KMS-11 (cell line): ENCODE data around the gene GLP1R.

Source experiments
- H2AFZ ChIP-seq: fragments of 200-600 bp; sonication (generic); 2 replicates; pipeline ENCODE4 v1.6.1; 2016; ENCODE audit warnings: antibody characterized with exemption, mixed run types, low read depth
- H3K27ac ChIP-seq: fragments of 200-600 bp; sonication (generic); 2 replicates; pipeline ENCODE4 v1.6.1; 2016; ENCODE audit warnings: mild to moderate bottlenecking, mixed run types
- H3K27me3 ChIP-seq: fragments of 200-600 bp; sonication (generic); 2 replicates; pipeline ENCODE4 v1.6.1; 2017; ENCODE audit warnings: mild to moderate bottlenecking, low read depth, mixed run types, moderate library complexity; ENCODE audit not compliant: insufficient read depth
- H3K36me3 ChIP-seq: fragments of 200-600 bp; sonication (generic); 2 replicates; pipeline ENCODE4 v1.6.1; 2017; ENCODE audit warnings: mild to moderate bottlenecking, mixed run types; ENCODE audit not compliant: insufficient read depth
- H3K4me1 ChIP-seq: fragments of 200-600 bp; sonication (generic); 2 replicates; pipeline ENCODE4 v1.6.1; 2016; ENCODE audit warnings: mild to moderate bottlenecking, low read depth, mixed run types; ENCODE audit not compliant: poor library complexity, severe bottlenecking
- H3K4me2 ChIP-seq: fragments of 200-600 bp; sonication (generic); 2 replicates; pipeline ENCODE4 v1.7.0; 2016; ENCODE audit warnings: mild to moderate bottlenecking, mixed run types
- H3K4me3 ChIP-seq: fragments of 200-600 bp; sonication (generic); IDR thresholded peaks from 2 replicates; pipeline ENCODE4 v1.6.1; 2017; ENCODE audit warnings: low read depth, low read length, mixed read lengths; ENCODE audit not compliant: insufficient read depth
- H3K79me2 ChIP-seq: fragments of 200-600 bp; sonication (generic); 2 replicates; pipeline ENCODE4 v1.6.1; 2016; ENCODE audit warnings: low read depth, mixed run types; ENCODE audit not compliant: insufficient read depth
- H3K9ac ChIP-seq: fragments of 200-600 bp; sonication (generic); 2 replicates; pipeline ENCODE4 v1.6.1; 2016; ENCODE audit warnings: mild to moderate bottlenecking, mixed run types
- H4K20me1 ChIP-seq: fragments of 200-600 bp; sonication (generic); 2 replicates; pipeline ENCODE4 v1.6.1; 2016; ENCODE audit warnings: mild to moderate bottlenecking, mixed run types; ENCODE audit not compliant: insufficient read depth
- TF ChIP-seq, protein P1 (sequence below): fragments of 200-600 bp; sonication (generic); conservative IDR thresholded peaks from 2 replicates; pipeline ENCODE4 v1.6.1; 2017; ENCODE audit warnings: low read depth, mild to moderate bottlenecking, antibody characterized with exemption, low read length, moderate library complexity, mixed read lengths

GLP1R gene

DNA sequence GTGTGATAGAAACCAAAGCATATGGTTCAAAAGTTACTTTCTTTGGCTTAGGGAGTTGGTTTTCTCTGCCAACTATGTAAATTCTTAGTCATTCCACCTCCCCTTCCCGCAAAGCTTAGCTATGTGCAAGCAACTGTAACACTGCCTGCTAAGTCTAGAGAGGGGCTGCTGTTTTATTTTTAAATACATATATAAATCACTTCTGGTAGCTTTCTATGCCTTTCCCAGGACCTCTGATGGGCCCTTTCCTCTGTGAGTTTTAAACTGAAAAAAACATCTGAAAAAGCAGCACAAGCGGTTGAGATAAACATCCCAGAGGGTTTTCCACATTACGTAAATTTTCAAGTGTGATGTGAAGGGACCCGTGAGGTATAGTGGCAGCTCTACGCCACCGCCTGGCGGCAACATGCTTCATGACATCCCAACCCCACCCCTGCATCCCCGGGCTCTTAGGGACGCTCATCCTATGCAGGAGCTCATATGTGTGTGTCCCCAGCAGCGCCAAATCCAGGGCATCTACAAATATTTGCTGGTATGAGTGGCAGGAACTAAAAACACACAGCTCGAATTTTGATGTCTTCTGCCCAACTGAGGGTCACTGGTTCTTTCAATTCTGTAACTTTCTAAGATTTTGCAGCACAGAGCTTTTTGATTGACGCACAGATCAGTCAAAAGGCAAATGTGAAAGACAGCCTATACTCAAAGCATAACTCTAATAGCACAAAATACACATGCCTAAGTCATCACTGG, 53.7 kb downstream of the GLP1R start:
- no peak overlapping the region for H3K4me3 ChIP-seq
- no peak overlapping the region for H3K27ac ChIP-seq
- no peak overlapping the region for H3K9ac ChIP-seq
- no peak overlapping the region for H2AFZ ChIP-seq
- H3K4me1 ChIP-seq = no peaks in the 10 kb centered on the region
- TF ChIP-seq, protein P1, sequence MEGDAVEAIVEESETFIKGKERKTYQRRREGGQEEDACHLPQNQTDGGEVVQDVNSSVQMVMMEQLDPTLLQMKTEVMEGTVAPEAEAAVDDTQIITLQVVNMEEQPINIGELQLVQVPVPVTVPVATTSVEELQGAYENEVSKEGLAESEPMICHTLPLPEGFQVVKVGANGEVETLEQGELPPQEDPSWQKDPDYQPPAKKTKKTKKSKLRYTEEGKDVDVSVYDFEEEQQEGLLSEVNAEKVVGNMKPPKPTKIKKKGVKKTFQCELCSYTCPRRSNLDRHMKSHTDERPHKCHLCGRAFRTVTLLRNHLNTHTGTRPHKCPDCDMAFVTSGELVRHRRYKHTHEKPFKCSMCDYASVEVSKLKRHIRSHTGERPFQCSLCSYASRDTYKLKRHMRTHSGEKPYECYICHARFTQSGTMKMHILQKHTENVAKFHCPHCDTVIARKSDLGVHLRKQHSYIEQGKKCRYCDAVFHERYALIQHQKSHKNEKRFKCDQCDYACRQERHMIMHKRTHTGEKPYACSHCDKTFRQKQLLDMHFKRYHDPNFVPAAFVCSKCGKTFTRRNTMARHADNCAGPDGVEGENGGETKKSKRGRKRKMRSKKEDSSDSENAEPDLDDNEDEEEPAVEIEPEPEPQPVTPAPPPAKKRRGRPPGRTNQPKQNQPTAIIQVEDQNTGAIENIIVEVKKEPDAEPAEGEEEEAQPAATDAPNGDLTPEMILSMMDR = no peak
- H4K20me1 ChIP-seq = no peaks in the 10 kb centered on the region
- no peaks in the 10 kb centered on the region for H3K36me3 ChIP-seq
- H3K4me2 ChIP-seq = no peak overlapping the region
- no peaks in the 10 kb centered on the region for H3K79me2 ChIP-seq
- H3K27me3 ChIP-seq = no peaks in the 10 kb centered on the region

DNA sequence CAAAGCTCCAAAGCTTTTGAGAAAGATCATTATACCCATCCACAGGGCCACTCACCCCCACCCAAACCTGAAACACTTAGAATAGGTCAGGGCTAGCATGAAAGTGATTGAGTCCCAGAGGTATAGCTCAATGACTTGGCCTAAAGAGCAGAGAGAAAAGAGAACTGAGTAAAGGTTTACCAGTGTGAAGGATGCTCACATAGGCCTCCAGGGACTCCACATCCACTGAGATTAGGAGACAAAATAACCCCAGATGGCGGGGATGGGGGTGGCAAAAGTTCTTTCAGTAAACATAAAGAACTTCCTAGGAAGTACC, 54.2 kb downstream of the GLP1R start:
- Histone ChIP-seq H3K9ac (no peak overlapping the region), H3K79me2 (no peaks in the 10 kb centered on the region), H3K27ac (no peak overlapping the region), H3K27me3 (no peaks in the 10 kb centered on the region), H3K4me1 (no peaks in the 10 kb centered on the region), H2AFZ (no peak overlapping the region), H3K4me2 (no peak overlapping the region), H3K4me3 (no peak overlapping the region), H4K20me1 (no peaks in the 10 kb centered on the region), H3K36me3 (no peaks in the 10 kb centered on the region)
- TF ChIP-seq, protein P1 = no peak

DNA sequence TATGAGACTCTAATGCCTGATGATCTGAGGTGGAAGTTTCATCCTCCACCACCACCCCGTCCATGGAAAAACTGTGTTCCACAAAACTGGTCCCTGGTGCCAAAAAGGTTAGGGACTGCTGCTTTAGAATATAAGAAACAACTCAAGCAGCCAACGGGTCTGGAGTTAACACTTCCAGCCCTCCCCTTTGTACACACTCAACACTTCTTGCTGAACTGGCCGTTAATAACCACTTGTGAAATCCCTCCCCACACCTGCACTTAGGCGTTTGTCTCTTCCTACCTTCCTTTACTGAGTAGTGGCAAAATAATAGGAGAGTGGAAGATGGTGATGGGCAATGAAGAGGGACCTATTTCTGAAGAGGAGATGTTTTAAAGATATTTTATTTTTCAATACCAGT, 55.9 kb downstream of the GLP1R start:
- TF ChIP-seq, protein P1 = no peak
- H3K4me1 ChIP-seq = no peaks in the 10 kb centered on the region
- H3K4me3 ChIP-seq = no peak overlapping the region
- H3K27ac ChIP-seq = no peak overlapping the region
- H2AFZ ChIP-seq = no peak overlapping the region
- H3K79me2 ChIP-seq = no peaks in the 10 kb centered on the region
- H3K36me3 ChIP-seq = no peaks in the 10 kb centered on the region
- H3K27me3 ChIP-seq = no peaks in the 10 kb centered on the region
- no peaks in the 10 kb centered on the region for H4K20me1 ChIP-seq
- no peak overlapping the region for H3K9ac ChIP-seq
- H3K4me2 ChIP-seq = no peak overlapping the region

DNA sequence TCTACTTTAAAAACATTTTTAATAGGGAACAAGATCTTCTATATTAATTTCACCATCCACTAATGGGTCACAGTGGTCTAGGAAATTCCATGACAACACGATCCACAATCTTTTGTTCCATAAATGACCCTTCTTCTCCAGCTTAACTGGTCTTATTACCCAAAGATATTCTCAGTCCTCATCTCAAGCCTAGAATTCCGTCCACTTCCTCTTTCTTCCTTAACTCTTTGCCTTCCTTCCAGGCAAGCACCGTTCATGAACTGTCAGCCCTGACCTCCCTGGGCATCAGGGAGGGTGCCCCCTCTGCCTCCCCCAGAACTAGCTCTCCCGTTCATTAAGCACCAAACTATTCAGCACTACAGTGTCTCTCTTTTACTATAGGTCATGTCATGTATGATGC, 58.5 kb downstream of the GLP1R start:
- Histone ChIP-seq H3K9ac (no peak overlapping the region), H3K79me2 (no peaks in the 10 kb centered on the region), H3K27ac (no peak overlapping the region), H3K27me3 (no peaks in the 10 kb centered on the region), H2AFZ (no peak overlapping the region), H3K4me2 (no peak overlapping the region), H3K36me3 (no peaks in the 10 kb centered on the region), H4K20me1 (no peaks in the 10 kb centered on the region), H3K4me1 (no peaks in the 10 kb centered on the region), H3K4me3 (no peak overlapping the region)
- TF ChIP-seq, protein P1 = no peak
